Measurements from ENCODE around the gene OR52N1. TPM values are rescaled to one million over a fixed set of nuclear protein-coding genes. Genes with fewer than 3 reads are reported as not detected.

Gene OR52N1
- total and polyA plus RNA-seq, 9 of the 15 experiments (the other 6 are each of a cell fraction or from before 2014, with no cell fraction given), result not detected

- Histone ChIP-seq H3K9ac (ENCODE audit: insufficient read depth in 1 of 2, low read depth in 2 of 2, low read length in 2 of 2) (no peak overlapping the region), H3K9me3 (replicated peaks; ENCODE audit: control insufficient read depth, insufficient read depth, low read depth, low read length) (no peaks in the 10 kb centered on the region), H3K27ac (ENCODE audit: extremely low read depth, low read depth, low read length) (no peak overlapping the region), H4K20me1 (replicated peaks; ENCODE audit: control insufficient read depth, insufficient read depth, low read length) (no peaks in the 10 kb centered on the region), H3K4me2 (ENCODE audit: insufficient read depth, low read length) (no peak overlapping the region), H3K27me3 (ENCODE audit: control insufficient read depth in 2 of 2, insufficient read depth in 2 of 2, low read length in 2 of 2) (no peaks in the 10 kb centered on the region), H3K36me3 (ENCODE audit: control insufficient read depth, insufficient read depth, low read length) (no peaks in the 10 kb centered on the region), H3K4me3 (no peak overlapping the region), H2AFZ (ENCODE audit: low read depth, low read length) (no peak overlapping the region), H3K79me2 (ENCODE audit: control insufficient read depth, insufficient read depth, low read length) (no peaks in the 10 kb centered on the region), H3K4me1 (replicated peaks in 1 of 2; ENCODE audit: control insufficient read depth in 2 of 2, insufficient read depth in 2 of 2, low read length in 2 of 2) (no peaks in the 10 kb centered on the region), H3K9me1 (ENCODE audit: control insufficient read depth, insufficient read depth, low read length) (no peaks in the 10 kb centered on the region)
- POLR2A ChIA-PET, result interaction anchor here (0.9 kb wide), 1 partner anchor 9 kb away, joined by 3 read pairs; no protein-coding TSS in a partner anchor
- no peak for DNase-seq (ENCODE audit: extremely low read depth in 1 of 4, low spot score in 3 of 4)
- 0% methylated on average over 2 of the region's 2 CpGs for WGBS (ENCODE audit: insufficient coverage, low coverage, missing lambda C conversion rate)
- no TSS peak for BruUV-seq (replicated peaks)
- intact Hi-C loops (cut with micrococcal nuclease), result no loop called here
- CTCF ChIA-PET (ENCODE audit: low intra/inter-chr PET ratio), result no interaction called here
- in situ Hi-C loops (cut with MboI), result no loop called here
- no peak for FAIRE-seq
- ATAC-seq, result no peak
- TF ChIP-seq, protein P1, sequence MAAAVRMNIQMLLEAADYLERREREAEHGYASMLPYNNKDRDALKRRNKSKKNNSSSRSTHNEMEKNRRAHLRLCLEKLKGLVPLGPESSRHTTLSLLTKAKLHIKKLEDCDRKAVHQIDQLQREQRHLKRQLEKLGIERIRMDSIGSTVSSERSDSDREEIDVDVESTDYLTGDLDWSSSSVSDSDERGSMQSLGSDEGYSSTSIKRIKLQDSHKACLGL (CRISPR knock-in tag; IDR thresholded peaks at IDR 0.05; ENCODE audit: borderline replicate concordance, poor library complexity, severe bottlenecking), result no peak
- TF ChIP-seq HNRNPH1 (optimal IDR thresholded peaks at IDR 0.05; ENCODE audit: low read depth, low read length) (no peak), GTF2B (IDR thresholded peaks at IDR 0.05; ENCODE audit: extremely low read depth, insufficient read length) (no peak), SMARCB1 (IDR thresholded peaks at IDR 0.05; ENCODE audit: insufficient read length, low read depth) (no peak), HOMEZ (CRISPR knock-in tag; IDR thresholded peaks at IDR 0.05) (no peak), RAD51 (IDR thresholded peaks at IDR 0.05; ENCODE audit: borderline replicate concordance, low read depth) (no peak), TCF3 (CRISPR knock-in tag; IDR thresholded peaks at IDR 0.05) (no peak), BDP1 (IDR thresholded peaks at IDR 0.05; ENCODE audit: insufficient read depth, insufficient read length) (no peak)
- TF ChIP-seq, protein P2, sequence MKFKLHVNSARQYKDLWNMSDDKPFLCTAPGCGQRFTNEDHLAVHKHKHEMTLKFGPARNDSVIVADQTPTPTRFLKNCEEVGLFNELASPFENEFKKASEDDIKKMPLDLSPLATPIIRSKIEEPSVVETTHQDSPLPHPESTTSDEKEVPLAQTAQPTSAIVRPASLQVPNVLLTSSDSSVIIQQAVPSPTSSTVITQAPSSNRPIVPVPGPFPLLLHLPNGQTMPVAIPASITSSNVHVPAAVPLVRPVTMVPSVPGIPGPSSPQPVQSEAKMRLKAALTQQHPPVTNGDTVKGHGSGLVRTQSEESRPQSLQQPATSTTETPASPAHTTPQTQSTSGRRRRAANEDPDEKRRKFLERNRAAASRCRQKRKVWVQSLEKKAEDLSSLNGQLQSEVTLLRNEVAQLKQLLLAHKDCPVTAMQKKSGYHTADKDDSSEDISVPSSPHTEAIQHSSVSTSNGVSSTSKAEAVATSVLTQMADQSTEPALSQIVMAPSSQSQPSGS (CRISPR knock-in tag; IDR thresholded peaks at IDR 0.05), result no peak
- TF ChIP-seq, protein P3, sequence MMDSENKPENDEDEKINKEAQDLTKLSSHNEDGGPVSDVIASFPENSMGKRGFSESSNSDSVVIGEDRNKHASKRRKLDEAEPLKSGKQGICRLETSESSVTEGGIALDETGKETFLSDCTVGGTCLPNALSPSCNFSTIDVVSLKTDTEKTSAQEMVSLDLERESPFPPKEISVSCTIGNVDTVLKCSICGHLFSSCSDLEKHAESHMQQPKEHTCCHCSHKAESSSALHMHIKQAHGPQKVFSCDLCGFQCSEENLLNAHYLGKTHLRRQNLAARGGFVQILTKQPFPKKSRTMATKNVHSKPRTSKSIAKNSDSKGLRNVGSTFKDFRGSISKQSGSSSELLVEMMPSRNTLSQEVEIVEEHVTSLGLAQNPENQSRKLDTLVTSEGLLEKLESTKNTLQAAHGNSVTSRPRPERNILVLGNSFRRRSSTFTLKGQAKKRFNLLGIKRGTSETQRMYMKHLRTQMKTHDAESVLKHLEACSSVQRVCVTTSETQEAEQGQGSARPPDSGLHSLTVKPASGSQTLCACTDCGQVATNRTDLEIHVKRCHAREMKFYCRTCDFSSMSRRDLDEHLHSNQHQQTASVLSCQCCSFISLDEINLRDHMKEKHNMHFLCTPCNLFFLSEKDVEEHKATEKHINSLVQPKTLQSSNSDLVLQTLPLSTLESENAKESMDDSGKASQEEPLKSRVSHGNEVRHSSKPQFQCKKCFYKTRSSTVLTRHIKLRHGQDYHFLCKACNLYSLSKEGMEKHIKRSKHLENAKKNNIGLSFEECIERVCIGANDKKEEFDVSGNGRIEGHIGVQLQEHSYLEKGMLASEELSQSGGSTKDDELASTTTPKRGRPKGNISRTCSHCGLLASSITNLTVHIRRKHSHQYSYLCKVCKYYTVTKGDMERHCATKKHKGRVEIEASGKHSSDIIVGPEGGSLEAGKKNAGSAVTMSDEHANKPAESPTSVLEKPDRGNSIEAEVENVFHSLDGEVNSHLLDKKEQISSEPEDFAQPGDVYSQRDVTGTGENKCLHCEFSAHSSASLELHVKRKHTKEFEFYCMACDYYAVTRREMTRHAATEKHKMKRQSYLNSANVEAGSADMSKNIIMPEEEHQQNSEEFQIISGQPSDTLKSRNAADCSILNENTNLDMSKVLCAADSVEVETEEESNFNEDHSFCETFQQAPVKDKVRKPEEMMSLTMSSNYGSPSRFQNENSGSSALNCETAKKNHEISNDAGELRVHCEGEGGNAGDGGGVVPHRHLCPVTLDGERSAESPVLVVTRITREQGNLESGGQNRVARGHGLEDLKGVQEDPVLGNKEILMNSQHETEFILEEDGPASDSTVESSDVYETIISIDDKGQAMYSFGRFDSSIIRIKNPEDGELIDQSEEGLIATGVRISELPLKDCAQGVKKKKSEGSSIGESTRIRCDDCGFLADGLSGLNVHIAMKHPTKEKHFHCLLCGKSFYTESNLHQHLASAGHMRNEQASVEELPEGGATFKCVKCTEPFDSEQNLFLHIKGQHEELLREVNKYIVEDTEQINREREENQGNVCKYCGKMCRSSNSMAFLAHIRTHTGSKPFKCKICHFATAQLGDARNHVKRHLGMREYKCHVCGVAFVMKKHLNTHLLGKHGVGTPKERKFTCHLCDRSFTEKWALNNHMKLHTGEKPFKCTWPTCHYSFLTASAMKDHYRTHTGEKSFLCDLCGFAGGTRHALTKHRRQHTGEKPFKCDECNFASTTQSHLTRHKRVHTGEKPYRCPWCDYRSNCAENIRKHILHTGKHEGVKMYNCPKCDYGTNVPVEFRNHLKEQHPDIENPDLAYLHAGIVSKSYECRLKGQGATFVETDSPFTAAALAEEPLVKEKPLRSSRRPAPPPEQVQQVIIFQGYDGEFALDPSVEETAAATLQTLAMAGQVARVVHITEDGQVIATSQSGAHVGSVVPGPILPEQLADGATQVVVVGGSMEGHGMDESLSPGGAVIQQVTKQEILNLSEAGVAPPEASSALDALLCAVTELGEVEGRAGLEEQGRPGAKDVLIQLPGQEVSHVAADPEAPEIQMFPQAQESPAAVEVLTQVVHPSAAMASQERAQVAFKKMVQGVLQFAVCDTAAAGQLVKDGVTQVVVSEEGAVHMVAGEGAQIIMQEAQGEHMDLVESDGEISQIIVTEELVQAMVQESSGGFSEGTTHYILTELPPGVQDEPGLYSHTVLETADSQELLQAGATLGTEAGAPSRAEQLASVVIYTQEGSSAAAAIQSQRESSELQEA (IDR thresholded peaks at IDR 0.05; ENCODE audit: low read depth), result no peak
These were observed 46.6 kb upstream of the OR52N1 start for GRCh38 chr11:5837695-5838094.
